SK-N-SH (cell line): ENCODE data around the gene GAS6.

Experiments
- CTCF ChIP-seq: fragments of 200-600 bp; sonication (generic); IDR thresholded peaks from 2 replicates; pipeline ENCODE4 v1.6.1; 2017; ENCODE audit warnings: antibody characterized with exemption, mild to moderate bottlenecking, moderate library complexity
- EP300 ChIP-seq, 2 experiments: IDR thresholded peaks; 2 replicates each; pipeline versions ENCODE4 v1.4.0 to v1.6.1; 2012; ENCODE audit warnings: borderline replicate concordance in 1 of 2, low read depth in 1 of 2, low read length in 1 of 2
- EZH2phosphoT487 ChIP-seq: fragments of 200-600 bp; sonication (generic); IDR thresholded peaks from 2 replicates; pipeline ENCODE4 v1.6.1; 2017; ENCODE audit warnings: low read depth, mixed run types, mild to moderate bottlenecking, antibody characterized with exemption, moderate library complexity, borderline replicate concordance
- FOXJ3 ChIP-seq: sonication (generic); formaldehyde crosslinking; IDR thresholded peaks from 2 replicates; pipeline ENCODE4 v1.5.1; 2020; ENCODE audit warnings: mild to moderate bottlenecking, missing genetic modification reagents
- JUND ChIP-seq: IDR thresholded peaks from 2 replicates; pipeline ENCODE4 v1.4.0; 2012
- MAX ChIP-seq: IDR thresholded peaks from 2 replicates; pipeline ENCODE4 v1.4.0; 2012; ENCODE audit warnings: low read depth
- NFIC ChIP-seq: IDR thresholded peaks from 2 replicates; pipeline ENCODE4 v1.4.0; 2012; ENCODE audit warnings: borderline replicate concordance
- POLR2AphosphoS5 ChIP-seq: IDR thresholded peaks from 2 replicates; pipeline ENCODE4 v1.6.1; 2012; ENCODE audit warnings: low read depth, low read length
- RAD21 ChIP-seq: IDR thresholded peaks from 2 replicates; pipeline ENCODE4 v1.6.1; 2012; ENCODE audit warnings: mild to moderate bottlenecking, low read length
- RCOR1 ChIP-seq: fragments of 150-350 bp; IDR thresholded peaks from 2 replicates; pipeline ENCODE4 v1.6.1; 2017; ENCODE audit warnings: antibody characterized with exemption, low read length
- REST ChIP-seq: IDR thresholded peaks from 2 replicates; pipeline ENCODE4 v1.6.1; 2012; ENCODE audit warnings: mild to moderate bottlenecking, low read depth, low read length, moderate library complexity
- SIN3A ChIP-seq: IDR thresholded peaks from 2 replicates; pipeline ENCODE4 v1.6.1; 2012; ENCODE audit warnings: low read depth, mild to moderate bottlenecking, low read length, moderate library complexity, borderline replicate concordance
- SMC3 ChIP-seq: IDR thresholded peaks from 2 replicates; pipeline ENCODE4 v1.6.1; 2012; ENCODE audit warnings: low read depth, low read length, improper control_type of control experiment
- TEAD4 ChIP-seq: IDR thresholded peaks from 2 replicates; pipeline ENCODE4 v1.4.0; 2012; ENCODE audit warnings: mild to moderate bottlenecking, borderline replicate concordance; ENCODE audit not compliant: insufficient read depth

- TF ChIP-seq MAX (no peak), FOXJ3 (CRISPR knock-in tag) (no peak), POLR2AphosphoS5 (no peak), CTCF (no peak), RAD21 (no peak), EZH2phosphoT487 (no peak), JUND (no peak), TEAD4 (no peak), REST (no peak), NFIC (no peak), RCOR1 (no peak), EP300 (IDR thresholded peaks at IDR 0.05; ENCODE audit: borderline replicate concordance in 1 of 2, low read depth in 1 of 2, low read length in 1 of 2) (no peak), SMC3 (no peak), SIN3A (no peak)
Measured at GRCh38 chr13:113890774-113891480, 27.1 kb upstream of the GAS6 start.
